Lung (tissue), 12 donors: Measurements from ENCODE around the gene MMP24. TPM values are rescaled to one million over a fixed set of nuclear protein-coding genes. Genes with fewer than 3 reads are reported as not detected.

ENCODE experiments used
- ATAC-seq: fragments of 200-7000 bp; cut with Tn5 transposase; one replicate; pipeline ENCODE4 v1.9.1; 2020; ENCODE audit warnings: moderate number of reproducible peaks; ENCODE audit not compliant: insufficient read depth, low FRiP score
- DNase-seq, 3 donors: peaks; one replicate each; pipeline ENCODE4 v3.0.0-alpha.2; 2013 to 2017
- H3K27ac ChIP-seq, 2 donors: one replicate each; pipeline ENCODE4 v1.5.1; 2013; ENCODE audit warnings: mild to moderate bottlenecking in 2 of 2, moderate library complexity in 2 of 2, control low read depth in 1 of 2, inconsistent platforms in 1 of 2, low read depth in 1 of 2, low read length in 1 of 2
- H3K27me3 ChIP-seq, 3 donors: one replicate each; pipeline ENCODE4 v1.5.1; 2013; ENCODE audit warnings: low read length in 2 of 3; ENCODE audit not compliant: control insufficient read depth in 3 of 3, insufficient read depth in 3 of 3
- H3K36me3 ChIP-seq, 4 donors: one replicate each; pipeline ENCODE4 v1.5.1; 2013; ENCODE audit warnings: low read length in 4 of 4, mild to moderate bottlenecking in 1 of 4, moderate library complexity in 1 of 4; ENCODE audit not compliant: control insufficient read depth in 4 of 4, insufficient read depth in 4 of 4
- H3K4me1 ChIP-seq, 5 donors: one replicate each; pipeline ENCODE4 v1.5.1; 2013; ENCODE audit warnings: low read length in 5 of 5, mild to moderate bottlenecking in 2 of 5, moderate library complexity in 1 of 5; ENCODE audit not compliant: control insufficient read depth in 5 of 5, insufficient read depth in 5 of 5
- H3K4me3 ChIP-seq: one replicate; pipeline ENCODE4 v1.5.1; 2013; ENCODE audit warnings: mild to moderate bottlenecking, control low read depth, moderate library complexity
- H3K9ac ChIP-seq, 2 donors: one replicate each; pipeline ENCODE4 v1.5.1; 2013; ENCODE audit warnings: low read length in 2 of 2, control low read depth in 1 of 2; ENCODE audit not compliant: insufficient read depth in 1 of 2
- H3K9me3 ChIP-seq, 4 donors: one replicate each; pipeline ENCODE4 v1.5.1; 2013; ENCODE audit warnings: low read length in 3 of 4, mild to moderate bottlenecking in 1 of 4, moderate library complexity in 1 of 4; ENCODE audit not compliant: control insufficient read depth in 4 of 4, insufficient read depth in 3 of 4
- CTCF ChIP-seq: IDR thresholded peaks from 2 replicates; pipeline ENCODE4 v1.5.1; 2012; ENCODE audit warnings: mild to moderate bottlenecking; ENCODE audit errors: control extremely low read depth, extremely low read depth
- WGBS, 2 donors: extraction: QIAGEN DNeasy Blood & Tissue Kit; methylation state at CpG; one replicate each; pipeline ENCODE4 v1.1.7; 2013; 5-methylcytosine and 5-hydroxymethylcytosine counted together
- polyA plus RNA-seq, 2 donors: library from polyadenylated mRNA; stranded (reverse); fragments of 200-250 nt; gene quantifications; one replicate each; pipeline ENCODE4 v1.2.1, GENCODE V29; 2013
- total RNA-seq, 2 donors: library from RNA; depleted of rRNA in 1 of 2; stranded (reverse); fragments of >200 nt in 1 of 2; gene quantifications; one replicate each; pipeline ENCODE4 v1.2.1, GENCODE V29; 2014 to 2021
- donor health status: control.
- donor health status: control.
- donor health status: Bipolar disorder and iron deficiency.
- donor health status: healthy.
- donor health status: DM: yes; HTN: yes; CAD: no.

The MMP24 gene
- total and polyA plus RNA-seq, 4 donors: 2.3 to 10.1 (median 6.7) TPM

- DNase-seq: no peak
- no peaks in the 10 kb centered on the region for H3K27me3 ChIP-seq
- TF ChIP-seq CTCF: no peak
- no peak for ATAC-seq
- H3K9ac ChIP-seq: no peak overlapping the region
- no peaks in the 10 kb centered on the region for H3K9me3 ChIP-seq
- peaks cover 0 to 43% (median 6%) of the 10 kb centered on the region in 4 donors for H3K36me3 ChIP-seq
- WGBS, 2 donors: 75 to 87% methylated on average over 7 of the region's 7 CpGs
- no peak overlapping the region for H3K27ac ChIP-seq
- no peak overlapping the region for H3K4me3 ChIP-seq
- peaks cover 0 to 4% (median 3%) of the 10 kb centered on the region in 5 donors for H3K4me1 ChIP-seq
These were observed 45.4 kb downstream of the MMP24 start for GRCh38 chr20:35271904-35272303.

- no peaks in the 10 kb centered on the region for H3K27me3 ChIP-seq
- H3K4me1 ChIP-seq: peaks cover 3 to 7% (median 6%) of the 10 kb centered on the region in 5 donors
- no peak overlapping the region for H3K9ac ChIP-seq
- H3K4me3 ChIP-seq: no peak overlapping the region
- no peak overlapping the region for H3K27ac ChIP-seq
- no peak for TF ChIP-seq CTCF
- WGBS, 2 donors: 85 to 90% methylated on average over 13 of the region's 13 CpGs
- no peak for ATAC-seq
- no peaks in the 10 kb centered on the region for H3K9me3 ChIP-seq
- H3K36me3 ChIP-seq: peaks cover 0 to 32% (median 7%) of the 10 kb centered on the region in 4 donors
- no peak for DNase-seq
These were observed 47.1 kb downstream of the MMP24 start for GRCh38 chr20:35273449-35274171.

- no peak for TF ChIP-seq CTCF
- WGBS, 2 donors: 92 to 93% methylated on average over 24 of the region's 24 CpGs
- DNase-seq (no peak), ATAC-seq (no peak)
- H3K36me3 ChIP-seq: peaks cover 0 to 39% (median 11%) of the 10 kb centered on the region in 4 donors
- peaks cover 3 to 7% (median 6%) of the 10 kb centered on the region in 5 donors for H3K4me1 ChIP-seq
- H3K27ac ChIP-seq: peak overlapping the region in 1 of 2 donors; percentile 8
- no peak overlapping the region for H3K9ac ChIP-seq
- H3K4me3 ChIP-seq: no peak overlapping the region
- no peaks in the 10 kb centered on the region for H3K9me3 ChIP-seq
- no peaks in the 10 kb centered on the region for H3K27me3 ChIP-seq
These were observed 47.9 kb downstream of the MMP24 start for GRCh38 chr20:35274172-35275092.
